Adipocyte (in vitro differentiated cells): Measurements from ENCODE around the gene ANKRD50.

Experiments
- DNase-seq: peaks from one replicate; pipeline ENCODE4 v3.0.0-alpha.2; 2015; ENCODE audit warnings: low read depth
- H3K27me3 ChIP-seq: replicated peaks from 2 replicates; pipeline ENCODE4 v1.7.0; 2013; ENCODE audit warnings: mild to moderate bottlenecking, low read length, moderate library complexity; ENCODE audit not compliant: control insufficient read depth, insufficient read depth
- H3K36me3 ChIP-seq: 2 replicates; pipeline ENCODE4 v1.7.0; 2013; ENCODE audit warnings: low read length, mild to moderate bottlenecking, moderate library complexity; ENCODE audit not compliant: control insufficient read depth, insufficient read depth, severe bottlenecking
- H3K4me1 ChIP-seq: 2 replicates; pipeline ENCODE4 v1.7.0; 2013; ENCODE audit warnings: mild to moderate bottlenecking, low read length, moderate library complexity; ENCODE audit not compliant: control insufficient read depth, insufficient read depth
- H3K4me3 ChIP-seq: 2 replicates; pipeline ENCODE4 v1.7.0; 2013; ENCODE audit warnings: mild to moderate bottlenecking, low read length, moderate library complexity
- H3K9ac ChIP-seq: 2 replicates; pipeline ENCODE4 v1.7.0; 2013; ENCODE audit warnings: mild to moderate bottlenecking, low read length, moderate library complexity
- H3K9me3 ChIP-seq: 2 replicates; pipeline ENCODE4 v1.7.0; 2013; ENCODE audit warnings: mild to moderate bottlenecking, low read length, moderate library complexity; ENCODE audit not compliant: control insufficient read depth

Gene ANKRD50

GRCh38 chr4:124682384-124682783 lies 30.1 kb downstream of the ANKRD50 start:
- no peak for DNase-seq
- peaks cover 15% of the 10 kb centered on the region for H3K36me3 ChIP-seq
- H3K4me1 ChIP-seq = no peaks in the 10 kb centered on the region
- H3K9ac ChIP-seq = no peak overlapping the region
- no peak overlapping the region for H3K4me3 ChIP-seq
- no peaks in the 10 kb centered on the region for H3K9me3 ChIP-seq
- H3K27me3 ChIP-seq = no peaks in the 10 kb centered on the region

DNA sequence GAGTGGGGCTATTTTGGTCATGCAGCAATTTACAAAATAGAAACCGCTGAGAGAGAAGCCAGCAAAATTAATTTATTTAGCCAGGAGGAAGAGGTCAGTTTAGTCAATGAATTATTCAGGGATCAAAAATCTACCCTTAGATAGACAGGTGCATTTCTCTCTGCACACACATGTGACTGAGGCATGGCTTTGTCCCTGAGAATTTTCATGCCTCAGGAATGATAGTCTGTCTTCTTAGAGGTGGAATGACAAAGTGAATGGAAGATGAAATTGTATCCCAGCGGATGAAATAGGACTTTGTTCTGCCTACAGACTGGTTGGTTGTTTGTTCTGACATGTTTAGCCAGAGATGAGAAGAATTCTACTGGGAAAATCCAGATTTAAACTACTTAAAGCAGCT lies 46.0 kb downstream of the ANKRD50 start:
- Histone ChIP-seq H3K4me1 (no peaks in the 10 kb centered on the region), H3K4me3 (no peak overlapping the region), H3K36me3 (peaks cover 34% of the 10 kb centered on the region)

DNA sequence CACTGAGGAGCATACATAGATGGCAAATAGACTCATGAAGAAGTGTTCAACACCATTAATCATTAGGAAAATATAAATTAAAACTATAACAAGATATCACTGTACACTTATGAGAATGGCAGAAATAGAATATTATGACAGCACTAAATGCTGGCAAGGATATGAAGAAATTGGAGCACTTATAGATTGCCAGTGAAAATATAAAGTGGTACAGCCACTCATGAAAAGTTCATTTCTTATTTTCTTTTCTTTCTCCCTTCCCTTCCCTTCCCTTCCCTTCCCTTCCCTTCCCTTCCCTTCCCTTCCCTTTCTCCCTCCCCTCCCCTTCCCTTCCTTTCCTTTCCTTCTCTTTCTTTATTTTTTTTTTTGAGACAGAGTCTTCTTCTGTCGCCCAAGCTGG lies 53.7 kb downstream of the ANKRD50 start:
- no peak for DNase-seq
- Histone ChIP-seq H3K27me3 (no peaks in the 10 kb centered on the region), H3K4me1 (no peaks in the 10 kb centered on the region), H3K9me3 (no peaks in the 10 kb centered on the region), H3K4me3 (no peak overlapping the region), H3K36me3 (no peaks in the 10 kb centered on the region), H3K9ac (no peak overlapping the region)

More for the DNA sequence above, 46.0 kb downstream of the ANKRD50 start:
- no peak for DNase-seq
- no peaks in the 10 kb centered on the region for H3K9me3 ChIP-seq
- H3K9ac ChIP-seq = no peak overlapping the region
- H3K27me3 ChIP-seq = no peaks in the 10 kb centered on the region

DNA sequence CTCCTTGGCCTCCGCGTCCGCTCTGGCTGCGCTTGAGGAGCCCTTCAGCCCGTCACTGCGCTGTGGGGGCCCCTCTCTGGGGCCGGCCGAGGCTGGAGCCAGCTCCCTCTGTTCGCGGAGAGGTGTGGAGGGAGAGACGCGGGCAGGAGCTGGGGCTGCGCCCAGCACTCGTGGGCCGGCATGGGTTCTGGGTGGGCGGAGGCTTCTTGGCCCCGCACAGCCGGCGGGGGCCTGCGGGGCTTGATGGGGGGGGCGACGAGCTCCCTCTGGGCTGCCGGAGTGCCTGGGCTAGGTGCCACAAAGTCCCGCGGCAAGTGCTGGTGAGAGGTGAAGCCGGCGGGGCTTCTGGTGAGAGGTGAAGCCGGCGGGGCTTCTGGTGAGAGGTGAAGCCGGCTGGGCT lies 61.9 kb downstream of the ANKRD50 start:
- no peaks in the 10 kb centered on the region for H3K9me3 ChIP-seq
- H3K9ac ChIP-seq = no peak overlapping the region
- H3K27me3 ChIP-seq = no peaks in the 10 kb centered on the region
- no peak for DNase-seq
- no peak overlapping the region for H3K4me3 ChIP-seq
- H3K36me3 ChIP-seq = no peaks in the 10 kb centered on the region
- H3K4me1 ChIP-seq = no peaks in the 10 kb centered on the region

DNA sequence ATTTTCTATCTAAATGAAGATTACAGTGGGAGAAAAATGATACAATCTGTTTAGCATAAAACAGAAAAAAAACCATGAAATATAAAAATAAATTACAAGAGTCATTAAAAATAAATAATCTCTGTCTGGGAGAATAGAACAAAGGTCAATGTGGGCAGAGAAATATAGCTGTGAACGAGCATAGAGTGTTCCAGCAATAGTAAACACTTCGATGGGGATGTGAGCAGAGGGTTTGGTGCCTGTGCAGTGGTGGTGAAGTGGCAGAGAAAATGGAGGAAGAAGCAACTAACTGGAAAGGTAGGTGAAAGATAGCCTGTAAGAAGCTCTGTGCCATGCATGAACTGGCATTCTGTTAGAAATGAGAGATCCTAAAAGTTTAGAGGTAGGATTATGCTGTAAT lies 64.9 kb downstream of the ANKRD50 start:
- Histone ChIP-seq H3K36me3 (no peaks in the 10 kb centered on the region), H3K4me3 (no peak overlapping the region), H3K4me1 (no peaks in the 10 kb centered on the region), H3K27me3 (no peaks in the 10 kb centered on the region), H3K9me3 (no peaks in the 10 kb centered on the region), H3K9ac (no peak overlapping the region)
- DNase-seq = no peak

DNA sequence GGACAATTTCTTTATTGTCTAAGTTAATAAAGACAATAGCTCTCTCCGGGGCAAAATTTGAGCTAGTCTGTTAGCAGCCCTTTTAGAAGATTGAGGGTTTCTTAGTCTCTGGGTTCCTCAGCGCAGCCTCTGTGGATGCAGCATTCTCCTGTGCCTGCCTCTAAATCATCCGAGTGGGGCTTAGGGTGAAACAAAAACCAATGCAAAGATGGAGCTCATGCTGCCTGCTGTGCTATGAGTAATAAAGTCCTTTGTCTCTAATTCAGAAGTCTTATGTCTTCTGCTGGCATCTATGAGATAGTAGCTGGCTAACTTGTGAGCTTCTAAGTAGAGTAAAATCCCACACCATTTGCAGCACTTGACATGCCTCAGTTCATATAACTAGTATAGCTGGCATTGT lies 67.9 kb downstream of the ANKRD50 start:
- no peaks in the 10 kb centered on the region for H3K9me3 ChIP-seq
- no peaks in the 10 kb centered on the region for H3K27me3 ChIP-seq
- H3K9ac ChIP-seq = no peak overlapping the region
- no peak for DNase-seq
- H3K36me3 ChIP-seq = no peaks in the 10 kb centered on the region
- peaks cover 2% of the 10 kb centered on the region for H3K4me1 ChIP-seq
- H3K4me3 ChIP-seq = no peak overlapping the region

- DNase-seq = no peak
- Histone ChIP-seq H3K27me3 (no peaks in the 10 kb centered on the region), H3K4me1 (peaks cover 2% of the 10 kb centered on the region), H3K9ac (no peak overlapping the region), H3K9me3 (no peaks in the 10 kb centered on the region), H3K36me3 (peaks cover 1% of the 10 kb centered on the region), H3K4me3 (no peak overlapping the region)
Measured at GRCh38 chr4:124642846-124643245, 69.7 kb downstream of the ANKRD50 start.

DNA sequence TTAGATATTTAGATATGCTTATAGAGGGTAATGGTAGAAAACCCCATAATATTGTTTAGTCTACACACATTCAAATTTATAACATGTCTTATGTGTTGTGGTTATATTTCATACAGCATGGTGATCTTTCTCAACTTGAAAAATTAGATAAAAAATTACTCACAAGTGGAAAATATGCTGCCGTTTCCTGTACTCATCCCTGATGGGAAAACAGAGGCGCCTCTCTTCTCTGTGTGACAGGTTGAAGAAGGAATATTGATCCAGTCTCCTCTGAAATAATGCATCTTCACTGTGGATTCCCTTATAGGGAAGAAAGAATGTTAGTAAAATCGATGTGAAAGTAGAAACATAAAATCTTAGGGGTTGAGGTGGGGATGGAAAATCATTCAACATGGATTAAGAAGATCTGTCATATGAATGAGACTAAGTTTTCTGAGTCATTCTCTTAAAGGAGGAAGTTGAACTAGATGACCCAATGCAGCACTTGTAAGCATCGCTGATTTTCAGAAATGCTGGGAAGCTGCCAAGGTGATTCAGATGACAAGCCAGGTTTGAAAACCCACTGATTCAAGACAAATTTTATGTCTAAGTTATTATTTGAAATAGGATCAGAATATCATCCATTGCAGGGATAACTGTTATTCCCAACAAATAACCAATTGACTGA lies 70.7 kb downstream of the ANKRD50 start:
- H3K27me3 ChIP-seq = no peaks in the 10 kb centered on the region
- DNase-seq = peak; percentile 74

DNA sequence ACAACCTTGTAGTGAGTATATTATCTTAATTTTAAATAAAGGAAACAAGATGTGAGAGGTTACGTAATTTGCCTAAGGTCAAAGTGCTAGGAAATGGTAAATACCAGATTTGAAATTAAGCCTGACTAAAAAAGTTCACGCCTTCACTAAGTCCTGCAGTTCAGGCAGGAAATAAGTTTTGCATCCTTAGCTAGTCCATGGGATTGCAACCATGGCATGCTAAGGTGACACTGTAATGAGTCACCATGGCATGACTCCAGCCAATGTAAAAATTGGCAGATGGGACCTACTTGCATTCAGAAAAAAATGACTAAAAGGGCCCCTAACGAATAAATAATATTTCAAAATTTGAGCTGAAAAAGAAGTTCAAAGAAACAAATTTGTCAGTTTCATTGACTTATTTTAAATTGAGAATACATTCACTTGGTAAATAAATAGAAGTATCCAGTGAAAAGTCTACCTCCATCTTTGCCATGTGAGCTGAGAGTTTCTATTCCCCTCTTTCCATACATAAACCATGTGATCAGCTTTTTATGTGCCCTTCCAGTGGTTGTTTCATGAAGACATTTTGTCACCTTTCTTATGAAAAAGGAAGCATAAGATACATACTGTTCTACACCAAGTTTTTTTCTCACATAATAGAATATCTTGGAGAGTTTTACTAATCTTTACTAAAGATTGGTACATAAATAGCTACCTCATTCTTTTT lies 72.4 kb downstream of the ANKRD50 start:
- Histone ChIP-seq H3K4me1 (peaks cover 2% of the 10 kb centered on the region), H3K4me3 (no peak overlapping the region), H3K36me3 (peaks cover 5% of the 10 kb centered on the region), H3K9ac (no peak overlapping the region), H3K9me3 (no peaks in the 10 kb centered on the region), H3K27me3 (no peaks in the 10 kb centered on the region)
- peak; percentile 44 for DNase-seq

More for the DNA sequence above, 70.7 kb downstream of the ANKRD50 start:
- Histone ChIP-seq H3K9me3 (no peaks in the 10 kb centered on the region), H3K4me1 (peaks cover 2% of the 10 kb centered on the region), H3K4me3 (no peak overlapping the region), H3K36me3 (peaks cover 5% of the 10 kb centered on the region), H3K9ac (no peak overlapping the region)

DNA sequence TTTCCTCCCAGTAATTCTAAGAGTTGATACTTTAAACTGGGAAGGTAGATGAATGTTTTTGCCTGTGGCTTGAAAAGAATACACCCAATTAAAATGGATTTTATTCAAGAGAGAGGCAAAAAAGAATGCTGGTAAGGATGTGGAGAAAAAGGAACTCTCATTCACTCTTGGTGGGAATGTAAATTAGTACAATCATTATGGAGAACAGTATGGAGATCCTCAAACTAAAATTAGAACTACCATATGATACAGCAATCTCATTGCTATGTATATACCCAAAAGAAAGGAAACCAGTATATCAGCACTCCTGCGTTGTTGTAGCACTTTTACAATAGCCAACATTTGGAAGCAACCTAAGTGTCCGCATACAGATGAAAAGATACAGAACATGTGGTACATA lies 75.2 kb downstream of the ANKRD50 start:
- Histone ChIP-seq H3K36me3 (peaks cover 15% of the 10 kb centered on the region), H3K4me3 (no peak overlapping the region), H3K9ac (no peak overlapping the region), H3K9me3 (no peaks in the 10 kb centered on the region), H3K27me3 (no peaks in the 10 kb centered on the region), H3K4me1 (peaks cover 2% of the 10 kb centered on the region)
- no peak for DNase-seq

GRCh38 chr4:124636788-124637187 lies 75.7 kb downstream of the ANKRD50 start:
- Histone ChIP-seq H3K4me3 (no peak overlapping the region), H3K36me3 (peaks cover 15% of the 10 kb centered on the region), H3K27me3 (no peaks in the 10 kb centered on the region), H3K4me1 (peaks cover 4% of the 10 kb centered on the region), H3K9me3 (no peaks in the 10 kb centered on the region), H3K9ac (no peak overlapping the region)
- DNase-seq = no peak
